Ecto neural progenitor cell (in vitro differentiated cells): ENCODE data around the gene ORC5.
"Not testable (repeated sequence)": the region's sequence is repeated elsewhere in the genome, so short reads cannot be mapped to it uniquely, and the experiment has no call there.

Experiments used
- DNase-seq: peaks from one replicate; pipeline ENCODE4 v3.0.0-alpha.2; 2018; ENCODE audit warnings: low spot score

Gene ORC5

GRCh38 chr7:104207731-104208420 is at the start of gene ORC5:
Gene ORC5, minus strand, starts transcription at chr7:104208013. Its CDS starts 109 bp downstream, at chr7:104207904.
- peak; percentile 69 for DNase-seq

DNA sequence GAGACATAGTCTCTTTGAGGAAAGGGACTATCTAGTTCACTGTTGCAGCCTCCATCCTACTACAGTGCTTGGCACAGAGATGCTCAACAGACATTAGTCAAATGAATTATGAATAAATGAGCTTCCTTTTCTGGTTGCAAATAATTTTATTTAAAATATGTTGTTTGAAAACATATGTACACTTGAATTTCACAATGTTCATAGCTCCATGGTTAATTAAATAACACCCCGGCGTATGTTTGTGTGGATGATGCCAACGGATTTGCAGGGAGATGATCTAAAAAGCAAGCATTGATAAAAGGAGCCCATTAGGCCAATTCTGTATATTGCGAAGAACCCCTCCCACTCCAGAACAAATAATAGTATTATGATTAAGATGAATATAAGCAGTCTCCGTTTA is 47.8 kb upstream of the ORC5 start:
- no peak for DNase-seq

DNA sequence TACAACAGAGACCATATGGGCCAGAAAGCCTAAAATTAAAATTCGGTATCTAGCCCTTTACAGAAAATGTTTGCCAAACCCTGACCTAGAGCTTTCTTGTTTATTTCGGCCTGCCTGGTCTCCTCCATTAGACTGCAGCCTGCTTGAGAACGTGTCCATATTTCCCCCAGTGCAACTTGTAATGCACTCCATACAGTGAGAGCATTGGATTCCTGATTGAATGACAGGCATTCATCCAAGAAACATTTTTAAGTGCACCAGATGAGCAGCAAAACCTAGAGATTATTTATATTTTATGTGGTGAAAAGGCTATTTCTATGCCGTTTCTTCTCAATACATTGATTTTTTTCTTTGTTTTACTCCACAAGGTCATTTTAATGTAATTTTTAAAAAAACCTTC is 47.4 kb upstream of the ORC5 start:
- DNase-seq = no peak

DNA sequence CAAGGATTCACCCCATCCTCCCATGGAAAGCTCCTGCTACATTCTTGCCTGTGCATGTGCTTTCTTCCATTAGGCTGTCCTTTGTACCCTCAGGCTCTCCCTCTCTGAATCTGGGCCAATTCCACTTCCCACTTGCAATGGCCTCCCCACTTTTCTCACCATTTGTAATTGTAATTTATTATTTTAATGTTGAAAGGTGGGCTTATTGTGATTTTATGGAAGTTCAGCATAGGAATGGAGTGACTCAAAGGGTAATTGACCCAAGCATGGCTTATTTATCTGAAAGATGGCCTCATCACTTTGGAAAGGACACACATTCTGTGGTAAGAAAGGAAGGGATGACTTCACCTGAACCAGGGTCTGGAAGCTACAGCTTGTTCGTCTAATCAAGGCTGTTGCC is 46.9 kb upstream of the ORC5 start:
- no peak for DNase-seq

GRCh38 chr7:104252409-104253134 is 44.8 kb upstream of the ORC5 start:
- DNase-seq = no peak

GRCh38 chr7:104242638-104243037 is 34.8 kb upstream of the ORC5 start:
- no peak for DNase-seq

DNA sequence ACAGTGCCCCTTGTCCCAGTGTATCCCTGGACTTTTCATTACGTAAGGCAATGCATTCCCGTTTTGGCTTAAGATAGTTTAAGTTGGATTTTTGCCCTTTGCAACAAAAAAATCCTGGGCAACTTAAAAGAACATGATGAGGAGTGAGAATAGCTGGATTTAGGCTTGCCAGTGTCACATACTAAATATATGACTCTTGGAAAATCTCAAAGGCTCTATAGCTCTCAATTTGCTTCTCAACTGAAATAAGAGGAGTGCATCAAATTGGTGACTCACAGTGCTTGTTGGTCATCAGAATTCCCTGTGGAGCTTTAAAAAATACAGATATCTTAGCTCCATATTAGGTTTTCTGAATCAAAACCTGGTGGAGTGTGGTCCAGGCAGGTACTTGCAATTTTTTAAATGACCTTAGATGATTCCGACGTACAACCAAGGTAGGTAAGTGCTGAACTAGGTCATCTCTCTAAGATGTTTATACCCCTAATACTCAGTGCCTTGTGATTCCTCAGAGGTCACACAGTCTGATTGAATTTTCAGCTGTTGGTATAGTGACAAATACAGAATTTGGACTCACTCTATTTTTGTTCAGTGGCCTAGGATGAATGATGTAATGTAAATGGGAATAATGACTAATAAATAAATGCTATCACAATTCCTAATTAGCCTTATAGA is 33.9 kb upstream of the ORC5 start:
- no peak for DNase-seq

DNA sequence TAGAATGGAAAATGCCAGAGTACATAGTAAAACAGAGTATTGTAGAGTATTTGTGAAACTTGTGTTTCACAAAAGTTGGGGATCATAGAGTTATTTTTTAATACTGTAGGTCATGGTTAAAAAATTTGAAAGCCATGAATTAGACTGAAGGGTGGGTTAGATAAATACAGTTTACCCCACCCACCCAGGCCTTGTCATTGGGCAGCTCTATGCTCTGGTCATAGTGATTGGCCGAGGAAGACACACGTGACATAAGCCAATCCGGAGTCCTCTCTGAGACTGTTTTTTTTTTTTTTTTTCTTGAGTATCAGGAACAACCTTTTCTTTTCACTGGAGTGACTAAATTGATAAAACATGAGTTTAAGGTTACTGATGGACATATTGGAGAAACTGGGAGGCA is 33.3 kb upstream of the ORC5 start:
- DNase-seq = no peak

DNA sequence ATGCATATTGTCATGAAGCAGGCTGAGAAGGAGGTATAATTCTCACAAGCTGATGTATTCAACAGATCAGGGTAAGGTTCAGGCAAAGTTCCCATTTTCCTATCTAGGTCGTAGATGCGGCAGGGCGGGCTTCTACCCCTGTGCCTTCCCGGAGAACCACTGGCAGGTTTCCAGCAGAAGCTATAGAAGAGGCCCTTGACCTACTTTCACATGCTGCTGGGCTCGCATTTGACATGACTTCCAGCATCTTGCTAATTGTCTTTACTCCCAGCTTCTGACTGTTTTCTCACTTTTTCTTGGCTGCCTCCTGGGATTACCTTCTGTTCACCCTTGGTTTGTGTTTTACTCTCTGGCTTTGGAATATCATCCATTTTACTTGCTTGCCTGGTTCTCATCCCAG is 32.6 kb upstream of the ORC5 start:
- DNase-seq = no peak

DNA sequence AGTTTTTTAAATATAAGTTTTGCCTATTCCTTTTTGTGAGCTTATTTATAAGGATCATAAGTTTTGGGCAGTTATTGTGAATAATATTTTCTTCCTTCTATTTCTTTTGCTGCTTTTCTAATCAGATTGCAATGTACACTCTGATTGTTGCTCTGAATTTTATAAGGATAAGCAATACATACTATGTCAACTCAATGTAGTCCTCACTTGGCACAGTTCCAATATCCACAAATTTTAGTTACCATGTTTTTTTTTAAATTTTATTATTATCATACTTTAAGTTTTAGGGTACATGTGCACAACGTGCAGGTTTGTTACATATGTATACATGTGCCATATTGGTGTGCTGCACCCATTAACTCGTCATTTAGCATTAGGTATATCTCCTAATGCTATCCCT is 27.2 kb upstream of the ORC5 start:
- DNase-seq = not testable (repeated sequence)

GRCh38 chr7:104231054-104232046 is 23.5 kb upstream of the ORC5 start:
- DNase-seq = peak; percentile 69

GRCh38 chr7:104230606-104231005 is 22.8 kb upstream of the ORC5 start:
- no peak for DNase-seq

- DNase-seq = no peak
These were observed 20.6 kb upstream of the ORC5 start for GRCh38 chr7:104228442-104228841.

DNA sequence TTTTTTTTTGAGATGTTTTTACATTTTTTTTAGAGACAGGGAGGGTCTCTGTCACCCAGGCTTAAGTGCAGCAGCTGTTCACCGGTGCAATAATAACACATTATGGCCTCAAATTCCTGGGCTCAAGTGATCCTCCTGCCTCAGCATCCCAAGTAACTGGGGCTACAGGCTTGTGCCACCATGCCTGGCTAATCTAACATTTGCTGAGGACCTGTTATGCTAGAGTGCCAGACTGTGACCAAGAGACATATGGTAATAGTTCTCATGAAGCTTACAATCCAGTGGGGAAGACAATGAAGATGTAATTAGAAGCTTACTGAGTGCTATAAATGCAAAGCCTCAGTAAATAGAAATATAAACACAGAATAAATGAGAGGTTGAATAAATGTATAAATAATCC is 17.6 kb upstream of the ORC5 start:
- no peak for DNase-seq

DNA sequence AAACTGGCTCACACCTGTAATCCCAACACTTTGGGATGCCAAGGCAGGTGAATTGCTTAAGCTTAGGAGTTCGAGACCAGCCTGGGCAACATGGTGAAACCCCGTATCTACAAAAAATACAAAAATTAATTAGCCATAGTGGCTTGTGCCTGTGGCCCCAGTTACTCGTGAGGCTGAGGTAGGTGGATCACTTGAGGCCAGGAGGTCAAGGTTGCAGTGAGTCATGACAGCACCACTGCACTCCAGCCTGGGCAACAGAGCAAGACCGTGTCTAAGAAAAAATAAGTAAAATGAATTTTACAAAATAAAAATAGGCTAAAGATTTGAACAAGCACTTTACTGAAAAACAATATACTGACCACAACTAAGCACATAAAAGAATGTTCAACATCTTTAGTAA is 9.8 kb upstream of the ORC5 start:
- DNase-seq = no peak

GRCh38 chr7:104209063-104209462 is 1.2 kb upstream of the ORC5 start:
- no peak for DNase-seq

- DNase-seq = no peak
These were observed 588 bp upstream of the ORC5 start for GRCh38 chr7:104208421-104208780.

DNA sequence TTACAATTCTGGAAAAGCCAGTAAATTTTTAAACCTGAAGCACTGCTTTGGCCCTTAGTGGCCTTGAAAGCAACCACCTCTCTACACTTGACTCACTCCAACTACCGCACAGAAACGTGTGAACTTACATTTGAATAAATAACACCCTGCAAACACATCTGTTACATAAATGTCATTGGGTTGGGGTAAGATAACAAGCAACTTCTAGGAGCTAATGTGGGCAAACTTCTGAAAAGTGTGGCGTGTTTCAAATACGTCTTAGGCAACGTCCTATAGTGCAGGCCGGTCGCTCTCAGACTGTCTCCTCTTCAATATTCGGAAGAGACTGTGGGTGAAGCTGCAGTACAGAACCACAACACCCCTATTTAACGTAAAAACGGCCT is 474 bp downstream of the ORC5 start:
- DNase-seq = no peak

GRCh38 chr7:104206841-104207240 is 972 bp downstream of the ORC5 start:
- no peak for DNase-seq

DNA sequence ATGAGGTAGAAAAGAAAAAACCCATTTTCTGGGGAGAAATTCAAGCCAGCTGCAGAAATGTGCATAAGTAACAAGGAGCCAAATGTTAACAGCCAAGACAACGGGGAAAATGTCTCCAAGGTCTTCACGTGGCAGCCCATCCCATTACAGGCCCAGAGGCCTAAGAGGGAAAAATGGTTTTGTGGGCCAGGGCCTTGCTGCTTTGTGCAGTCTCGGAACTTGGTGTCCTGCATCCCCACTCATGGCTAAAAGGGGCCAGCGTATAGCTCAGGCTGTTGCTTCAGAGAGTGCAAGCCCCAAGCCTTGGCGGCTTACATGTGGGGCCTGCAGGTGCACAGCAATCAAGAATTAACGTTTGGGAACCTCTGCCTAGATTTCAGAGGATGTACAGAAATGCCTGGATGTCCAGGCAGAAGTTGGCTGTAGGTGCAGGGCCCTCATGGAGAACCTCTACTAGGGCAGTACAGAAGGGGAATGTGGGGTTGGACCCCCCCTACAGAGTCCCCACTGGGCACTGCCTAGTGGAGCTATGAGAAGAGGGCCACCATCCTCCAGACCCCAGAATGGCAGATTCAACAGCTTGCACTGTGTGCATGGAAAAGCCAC is 9.0 kb downstream of the ORC5 start:
- no peak for DNase-seq

DNA sequence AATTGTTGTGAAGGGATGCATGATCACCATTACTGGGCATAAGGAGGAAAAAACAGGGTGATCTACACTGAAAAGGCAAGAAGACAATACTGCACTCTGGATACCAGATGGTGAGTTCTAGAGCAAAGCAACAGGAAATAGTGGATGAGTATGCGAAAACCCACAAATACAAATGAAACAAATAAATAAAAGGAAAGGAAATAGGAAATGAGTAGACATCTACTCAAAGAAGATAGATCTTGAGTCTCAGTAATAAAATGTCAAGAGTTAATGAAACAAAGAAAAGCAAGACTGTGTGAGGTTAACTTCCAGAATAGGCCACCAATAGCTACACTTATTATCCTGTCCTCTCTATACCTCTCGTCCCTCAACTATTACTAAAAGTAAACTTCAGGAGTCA is 11.7 kb downstream of the ORC5 start:
- no peak for DNase-seq

- no peak for DNase-seq
These were observed 15.4 kb downstream of the ORC5 start for GRCh38 chr7:104192434-104192833.
